CD4-positive, alpha-beta T cell (primary cell): Measurements from ENCODE around the gene SLC51A. TPM values are rescaled to one million over a fixed set of nuclear protein-coding genes. Genes with fewer than 3 reads are reported as not detected.
"Not testable (repeated sequence)": the region's sequence is repeated elsewhere in the genome, so short reads cannot be mapped to it uniquely, and the experiment has no call there.

ENCODE experiments used
- ATAC-seq: fragments of 200-7000 bp; cut with Tn5 transposase; one replicate; pipeline ENCODE4 v1.10.0; 2022; ENCODE audit warnings: mild to moderate bottlenecking; ENCODE audit not compliant: poor library complexity
- CTCF ChIA-PET: fragments of 350-600 bp; sonication (Branson Sonifier 250); formaldehyde crosslinking; loops from one replicate; lab custom pipeline; 2021; ENCODE audit warnings: antibody characterized with exemption, inconsistent platforms; lab: Charles Lee
- POLR2A ChIA-PET: fragments of 350-600 bp; sonication (Branson Sonifier 250); formaldehyde crosslinking; loops from one replicate; lab custom pipeline; 2021; ENCODE audit warnings: antibody characterized with exemption, inconsistent platforms; lab: Charles Lee
- DNase-seq, 14 experiments: peaks; one replicate each; pipeline ENCODE4 v3.0.0-alpha.2; 2013 to 2020; ENCODE audit warnings: mixed read lengths in 2 of 14
- H3K27ac ChIP-seq, 2 donors: one replicate each; pipeline versions ENCODE4 v1.5.1 to v1.7.0; 2013; ENCODE audit warnings: low read length in 2 of 2, low read depth in 1 of 2, mild to moderate bottlenecking in 1 of 2
- H3K27me3 ChIP-seq, 2 experiments: 1 replicate in 1 of 2; 2 replicates in 1 of 2; pipeline versions ENCODE4 v1.6.1 to v1.7.0; 2013; ENCODE audit warnings: low read length in 2 of 2, control low read depth in 1 of 2, mild to moderate bottlenecking in 1 of 2, moderate library complexity in 1 of 2; ENCODE audit not compliant: insufficient read depth in 2 of 2, control insufficient read depth in 1 of 2
- H3K36me3 ChIP-seq: one replicate; pipeline ENCODE4 v1.6.1; 2013; ENCODE audit warnings: low read length, control low read depth; ENCODE audit not compliant: insufficient read depth
- H3K4me1 ChIP-seq: one replicate; pipeline ENCODE4 v1.6.1; 2013; ENCODE audit warnings: low read length, control low read depth; ENCODE audit not compliant: insufficient read depth
- H3K4me3 ChIP-seq: one replicate; pipeline ENCODE4 v1.5.1; 2013; ENCODE audit warnings: mild to moderate bottlenecking, low read length, moderate library complexity
- H3K9me3 ChIP-seq, 2 experiments: 1 replicate in 1 of 2; 2 replicates in 1 of 2; pipeline versions ENCODE4 v1.6.1 to v1.7.0; 2013; ENCODE audit warnings: low read length in 2 of 2, mild to moderate bottlenecking in 2 of 2, control low read depth in 1 of 2, moderate library complexity in 1 of 2; ENCODE audit not compliant: control insufficient read depth in 1 of 2, insufficient read depth in 1 of 2
- H3K27ac Mint-ChIP-seq: one replicate; pipeline ENCODE4 v1.8.0; 2020; ENCODE audit warnings: mixed read lengths
- H3K27me3 Mint-ChIP-seq: one replicate; pipeline ENCODE4 v1.8.0; 2021; ENCODE audit warnings: mixed read lengths
- H3K36me3 Mint-ChIP-seq: one replicate; pipeline ENCODE4 v1.8.0; 2021; ENCODE audit warnings: low read depth, mixed read lengths
- H3K4me1 Mint-ChIP-seq: one replicate; pipeline ENCODE4 v1.8.0; 2021; ENCODE audit warnings: low read depth, mixed read lengths
- H3K4me3 Mint-ChIP-seq: one replicate; pipeline ENCODE4 v1.8.0; 2020; ENCODE audit warnings: mild to moderate bottlenecking, mixed read lengths
- H3K9me3 Mint-ChIP-seq: one replicate; pipeline ENCODE4 v1.8.0; 2020; ENCODE audit warnings: mixed read lengths
- CTCF ChIP-seq: fragments of 200-600 bp; IDR thresholded peaks from one replicate; pipeline ENCODE4 v1.8.0; 2022; ENCODE audit warnings: antibody characterized with exemption, mild to moderate bottlenecking
- intact Hi-C, 2 experiments: fragments of 100-400 bp; cut with DNase I in 1 of 2; cut with micrococcal nuclease in 1 of 2; formaldehyde crosslinking; loops; one replicate each; pipeline versions ENCODE4 v1.15.1 to v1.9.0; 2023 to 2025; cut with DNase I, micrococcal nuclease
- total RNA-seq, 174 experiments: library from RNA in 2 of 174; stranded (reverse) in 2 of 174; gene quantifications; one replicate each; pipeline ENCODE4 v1.2.3 and lab custom pipeline; 2021 to 2026

The SLC51A gene
- total RNA-seq, 2 experiments from 2014 or later = not detected

- Mint-ChIP-seq H3K9me3 (no peaks in the 10 kb centered on the region), H3K27ac (peak overlapping the region; percentile 96), H3K27me3 (no peaks in the 10 kb centered on the region), H3K4me1 (peaks cover 40% of the 10 kb centered on the region), H3K36me3 (no peaks in the 10 kb centered on the region), H3K4me3 (peak overlapping the region; percentile 30)
- no peaks in the 10 kb centered on the region for H3K9me3 ChIP-seq
- H3K27me3 ChIP-seq = no peaks in the 10 kb centered on the region
- DNase-seq = peak in 1 of 14 experiments; percentile 23
- peak overlapping the region in 1 of 2 donors; percentile 68 for H3K27ac ChIP-seq
- no peaks in the 10 kb centered on the region for H3K36me3 ChIP-seq
- no peak for TF ChIP-seq CTCF
- ChIA-PET CTCF (interaction anchor here (0.8 to 3.0 kb wide), 5 partner anchors 15 to 306 kb away, joined by 3 to 13 read pairs (median 4); no protein-coding TSS in a partner anchor), POLR2A (interaction anchor here (0.7 to 3.3 kb wide), 5 partner anchors 12 to 110 kb away, joined by 3 to 28 read pairs (median 5); no protein-coding TSS in a partner anchor)
- H3K4me3 ChIP-seq = no peak overlapping the region
- ATAC-seq = no peak
- intact Hi-C loops = loop anchor here in 1 of 2 experiments (10.0 kb wide), 1 partner anchor 186 kb away; no protein-coding TSS in a partner anchor
- peaks cover 61% of the 10 kb centered on the region for H3K4me1 ChIP-seq
These were observed 35.2 kb upstream of the SLC51A start for GRCh38 chr3:196181127-196181546.

- H3K27ac ChIP-seq, H3K36me3 ChIP-seq, H3K4me3 Mint-ChIP-seq, H3K36me3 Mint-ChIP-seq, H3K27me3 Mint-ChIP-seq, H3K9me3 ChIP-seq, DNase-seq, H3K4me3 ChIP-seq, H3K27me3 ChIP-seq, H3K27ac Mint-ChIP-seq, CTCF ChIA-PET, ATAC-seq, H3K9me3 Mint-ChIP-seq: not testable (repeated sequence)
- intact Hi-C loops = loop anchor here in 1 of 2 experiments (10.0 kb wide), 1 partner anchor 189 kb away; no protein-coding TSS in a partner anchor
- POLR2A ChIA-PET = interaction anchor here (1.1 kb wide), 1 partner anchor 35 kb away, joined by 3 read pairs; no protein-coding TSS in a partner anchor
- H3K4me1 ChIP-seq = peaks cover 60% of the 10 kb centered on the region
- peaks cover 37% of the 10 kb centered on the region for H3K4me1 Mint-ChIP-seq
These were observed 32.2 kb upstream of the SLC51A start for GRCh38 chr3:196184169-196184432.

- Histone ChIP-seq H3K27me3 (no peaks in the 10 kb centered on the region), H3K36me3 (no peaks in the 10 kb centered on the region), H3K9me3 (no peaks in the 10 kb centered on the region), H3K27ac (no peak overlapping the region), H3K4me1 (peaks cover 52% of the 10 kb centered on the region), H3K4me3 (no peak overlapping the region)
- no peak for ATAC-seq
- ChIA-PET POLR2A (interaction anchor here (0.6 to 0.9 kb wide), 2 partner anchors 81 to 110 kb away, joined by 3 read pairs; no protein-coding TSS in a partner anchor), CTCF (interaction anchor here (1.5 to 3.1 kb wide), 2 partner anchors 12 to 112 kb away, joined by 3 to 13 read pairs; no protein-coding TSS in a partner anchor)
- Mint-ChIP-seq H3K27me3 (no peaks in the 10 kb centered on the region), H3K36me3 (no peaks in the 10 kb centered on the region), H3K27ac (no peak overlapping the region), H3K9me3 (no peaks in the 10 kb centered on the region), H3K4me3 (no peak overlapping the region), H3K4me1 (peaks cover 29% of the 10 kb centered on the region)
- intact Hi-C loops = loop anchor here in 1 of 2 experiments (10.0 kb wide), 1 partner anchor 190 kb away; no protein-coding TSS in a partner anchor
- no peak for TF ChIP-seq CTCF
- DNase-seq = no peak
These were observed 31.5 kb upstream of the SLC51A start for GRCh38 chr3:196184881-196185280.
